Psoas muscle (tissue), 8 donors: ENCODE results near the gene S1PR4. TPM values are rescaled to one million over a fixed set of nuclear protein-coding genes. Genes with fewer than 3 reads are reported as not detected.
"Not testable (repeated sequence)": the region's sequence is repeated elsewhere in the genome, so short reads cannot be mapped to it uniquely, and the experiment has no call there.

ENCODE experiments used
- ATAC-seq, 4 donors: fragments of 200-7000 bp; cut with Tn5 transposase; one replicate each; pipeline ENCODE4 v1.9.1; 2020; ENCODE audit warnings: moderate library complexity in 3 of 4, mild to moderate bottlenecking in 2 of 4
- DNase-seq, 2 donors: peaks; one replicate each; pipeline ENCODE4 v3.0.0-alpha.2; 2020
- H3K27ac ChIP-seq: fragments of 200-600 bp; one replicate; pipeline ENCODE4 v1.8.0; 2022
- H3K27me3 ChIP-seq, 3 donors: fragments of 200-600 bp in 1 of 3; one replicate each; pipeline versions ENCODE4 v1.6.1 to v1.8.0; 2013 to 2022; ENCODE audit warnings: low read length in 2 of 3, mild to moderate bottlenecking in 2 of 3, moderate library complexity in 1 of 3; ENCODE audit not compliant: insufficient read depth in 3 of 3
- H3K36me3 ChIP-seq, 2 donors: fragments of 200-600 bp in 1 of 2; one replicate each; pipeline versions ENCODE4 v1.6.1 to v1.8.0; 2013 to 2022; ENCODE audit warnings: low read depth in 1 of 2, mild to moderate bottlenecking in 1 of 2, moderate library complexity in 1 of 2; ENCODE audit not compliant: insufficient read depth in 1 of 2
- H3K4me1 ChIP-seq: fragments of 200-600 bp; one replicate; pipeline ENCODE4 v1.8.0; 2022
- H3K4me3 ChIP-seq: fragments of 200-600 bp; one replicate; pipeline ENCODE4 v1.8.0; 2022; ENCODE audit warnings: mild to moderate bottlenecking
- H3K9me3 ChIP-seq: fragments of 200-600 bp; one replicate; pipeline ENCODE4 v1.8.0; 2022
- WGBS, 3 donors: extraction: QIAGEN DNeasy Blood & Tissue Kit; methylation state at CpG; one replicate each; pipeline versions ENCODE4 v1.1.6 to v1.1.7; 2013; 5-methylcytosine and 5-hydroxymethylcytosine counted together
- intact Hi-C, 2 donors: fragments of 100-400 bp; cut with DNase I; formaldehyde crosslinking; loops; one replicate each; pipeline versions ENCODE4 v1.11.0 to v1.14.2; 2022
- polyA plus RNA-seq, 3 donors: library from polyadenylated mRNA; stranded (reverse); fragments of 200-250 nt; gene quantifications; one replicate each; pipeline ENCODE4 v1.2.3, GENCODE V29; 2013
- total RNA-seq, 4 donors: library from RNA; stranded (reverse); fragmentation: NEBNext Ultra II Directional in 2 of 4; extraction: Animal tissue kit (Norgen Biotek cat#: 25700) in 2 of 4; gene quantifications; one replicate each; pipeline versions ENCODE4 v1.2.1 to v1.2.4, GENCODE V29; 2021 to 2023
- TF ChIP-seq, protein P1 (sequence below): fragments of 200-600 bp; IDR thresholded peaks from one replicate; pipeline ENCODE4 v1.8.0; 2022; ENCODE audit warnings: antibody characterized with exemption
- donor health status: healthy with polysubstance abuse.
- donor health status: DM: no; HTN: no; CAD: no; lungs with moderate emphysema.
- donor health status: Bipolar disorder and iron deficiency.
- donor health status: healthy.
- donor health status: DM: yes; HTN: yes; CAD: no.
- donor health status: DM: no; HTN: no; CAD: no.
- donor health status: DM: no; HTN: no; CAD: no.
- donor health status: DM: yes; HTN: yes; CAD: no.

S1PR4 gene
- total and polyA plus RNA-seq, 7 donors = 0.40 to 0.94 (median 0.75) TPM

DNA sequence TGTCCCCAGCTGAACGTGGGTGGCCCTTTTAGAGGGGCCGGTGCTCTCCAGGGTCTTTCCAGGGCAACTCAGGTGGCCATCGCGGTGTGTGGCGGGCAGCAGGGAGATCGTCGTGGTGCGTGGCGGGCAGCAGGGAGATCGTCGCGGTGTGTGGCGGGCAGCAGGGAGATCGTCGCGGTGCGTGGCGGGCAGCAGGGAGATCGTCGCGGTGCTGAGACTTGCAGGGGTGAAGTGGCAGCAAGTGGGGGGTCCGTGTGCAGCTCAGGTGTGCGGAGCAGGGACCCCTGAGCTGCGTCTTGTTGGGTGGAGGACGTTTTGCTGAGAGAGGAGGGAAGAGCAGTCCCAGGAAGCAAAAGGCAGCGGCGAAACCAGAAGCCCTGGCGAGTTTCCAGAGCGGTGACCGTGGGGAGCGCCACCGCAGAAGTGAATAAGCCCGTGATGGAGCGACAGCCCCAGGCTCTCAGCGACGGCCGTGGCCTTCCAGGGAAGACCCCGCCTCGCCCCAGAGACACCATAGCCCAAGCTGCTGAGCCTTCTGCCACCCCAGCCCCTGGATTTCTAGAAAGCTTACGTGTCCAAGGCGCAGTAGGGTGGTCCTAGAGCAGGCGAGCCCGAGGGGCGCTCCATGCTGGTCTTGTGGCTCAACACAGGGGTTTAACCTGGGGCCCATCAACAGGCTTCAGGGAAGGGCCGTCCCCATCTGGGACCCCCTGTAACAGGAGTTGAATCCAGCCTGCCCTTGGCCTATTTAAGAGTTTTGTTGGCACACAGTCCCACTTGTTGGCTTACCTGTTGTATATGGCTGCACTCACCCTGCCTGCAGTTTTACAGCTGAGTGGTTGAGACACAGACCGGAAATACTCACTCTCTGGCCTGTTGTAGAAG, 12.6 kb downstream of the S1PR4 start:
- ATAC-seq (no peak), DNase-seq (no peak)
- TF ChIP-seq, protein P1, sequence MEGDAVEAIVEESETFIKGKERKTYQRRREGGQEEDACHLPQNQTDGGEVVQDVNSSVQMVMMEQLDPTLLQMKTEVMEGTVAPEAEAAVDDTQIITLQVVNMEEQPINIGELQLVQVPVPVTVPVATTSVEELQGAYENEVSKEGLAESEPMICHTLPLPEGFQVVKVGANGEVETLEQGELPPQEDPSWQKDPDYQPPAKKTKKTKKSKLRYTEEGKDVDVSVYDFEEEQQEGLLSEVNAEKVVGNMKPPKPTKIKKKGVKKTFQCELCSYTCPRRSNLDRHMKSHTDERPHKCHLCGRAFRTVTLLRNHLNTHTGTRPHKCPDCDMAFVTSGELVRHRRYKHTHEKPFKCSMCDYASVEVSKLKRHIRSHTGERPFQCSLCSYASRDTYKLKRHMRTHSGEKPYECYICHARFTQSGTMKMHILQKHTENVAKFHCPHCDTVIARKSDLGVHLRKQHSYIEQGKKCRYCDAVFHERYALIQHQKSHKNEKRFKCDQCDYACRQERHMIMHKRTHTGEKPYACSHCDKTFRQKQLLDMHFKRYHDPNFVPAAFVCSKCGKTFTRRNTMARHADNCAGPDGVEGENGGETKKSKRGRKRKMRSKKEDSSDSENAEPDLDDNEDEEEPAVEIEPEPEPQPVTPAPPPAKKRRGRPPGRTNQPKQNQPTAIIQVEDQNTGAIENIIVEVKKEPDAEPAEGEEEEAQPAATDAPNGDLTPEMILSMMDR = no peak
- intact Hi-C loops = no loop called here
- H3K27me3 ChIP-seq = no peaks in the 10 kb centered on the region
- H3K36me3 ChIP-seq = peaks cover 0 to 11% of the 10 kb centered on the region in 2 donors
- WGBS, 3 donors = 88 to 92% (median 90%) methylated on average over 44 to 46 of the region's 46 CpGs
- no peaks in the 10 kb centered on the region for H3K9me3 ChIP-seq
- H3K4me3 ChIP-seq = no peak overlapping the region
- H3K27ac ChIP-seq = no peak overlapping the region
- H3K4me1 ChIP-seq = peaks cover 8% of the 10 kb centered on the region

DNA sequence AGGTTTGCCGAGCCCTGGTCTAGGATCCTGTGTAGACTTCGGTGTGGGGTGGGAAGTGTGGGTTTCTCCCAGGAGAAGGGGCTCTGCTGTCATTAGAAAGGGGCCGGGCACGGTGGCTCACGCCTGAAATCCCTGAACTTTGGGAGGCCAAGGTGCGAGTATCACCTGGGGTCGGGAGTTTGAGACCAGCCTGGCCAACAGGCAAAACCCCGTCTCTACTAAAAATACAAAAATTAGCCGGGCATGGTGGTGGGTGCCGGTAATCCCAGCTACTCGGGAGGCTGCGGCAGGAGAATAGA, 13.2 kb downstream of the S1PR4 start:
- H3K27ac ChIP-seq, intact Hi-C loops, H3K27me3 ChIP-seq, H3K4me3 ChIP-seq, H3K9me3 ChIP-seq, H3K4me1 ChIP-seq, ATAC-seq, DNase-seq: not testable (repeated sequence)
- H3K36me3 ChIP-seq = peaks cover 0 to 15% of the 10 kb centered on the region in 2 donors
- 92 to 93% (median 92%) methylated on average over 12 of the region's 12 CpGs for WGBS, 3 donors

DNA sequence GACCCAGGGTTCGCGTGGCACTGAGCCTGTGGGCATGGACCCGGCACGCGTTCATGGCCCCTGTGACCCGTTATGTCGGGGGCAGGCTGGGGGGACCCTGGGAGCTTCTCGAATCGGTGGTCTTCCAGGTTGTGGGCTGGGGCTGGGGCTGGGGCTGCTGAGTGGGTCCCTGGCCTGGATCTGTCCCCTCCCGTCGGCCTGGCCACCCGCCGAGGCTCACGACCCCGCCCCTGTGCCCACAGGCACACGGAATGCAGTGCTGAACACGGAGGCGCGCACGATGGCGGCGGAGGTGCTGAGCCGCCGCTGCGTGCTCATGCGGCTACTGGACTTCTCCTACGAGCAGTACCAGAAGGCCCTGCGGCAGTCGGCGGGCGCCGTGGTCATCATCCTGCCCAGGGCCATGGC, 13.7 kb downstream of the S1PR4 start:
- TF ChIP-seq, protein P1 = no peak
- no peaks in the 10 kb centered on the region for H3K9me3 ChIP-seq
- H3K27ac ChIP-seq = no peak overlapping the region
- intact Hi-C loops = no loop called here
- WGBS, 3 donors = 94 to 97% (median 95%) methylated on average over 18 to 32 of the region's 32 CpGs
- DNase-seq (no peak), ATAC-seq (no peak)
- no peaks in the 10 kb centered on the region for H3K27me3 ChIP-seq
- peaks cover 0 to 18% of the 10 kb centered on the region in 2 donors for H3K36me3 ChIP-seq
- H3K4me1 ChIP-seq = peaks cover under 1% of the 10 kb centered on the region
- H3K4me3 ChIP-seq = no peak overlapping the region

DNA sequence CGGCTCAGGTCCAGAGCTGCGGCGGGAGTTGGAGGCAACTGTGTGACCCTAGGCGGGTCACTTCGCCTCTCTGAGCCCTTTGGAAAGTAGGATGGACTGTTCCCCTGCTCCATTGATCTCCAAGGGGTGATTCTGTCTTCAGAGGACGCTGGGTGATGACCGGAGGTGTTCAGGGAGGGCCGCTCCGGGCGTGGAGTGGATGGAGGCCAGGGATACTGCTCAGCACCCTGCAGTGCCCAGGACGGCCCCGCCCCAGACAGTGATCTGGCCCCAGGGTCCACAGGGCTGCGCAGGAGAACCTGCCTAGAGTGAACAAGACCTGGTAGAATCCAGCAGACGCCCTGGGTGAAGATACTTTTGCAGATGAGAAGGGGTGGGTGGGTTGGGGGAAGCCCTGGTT, 14.1 kb downstream of the S1PR4 start:
- no peaks in the 10 kb centered on the region for H3K4me1 ChIP-seq
- DNase-seq = no peak
- TF ChIP-seq, protein P1 = no peak
- H3K36me3 ChIP-seq = peaks cover 0 to 18% of the 10 kb centered on the region in 2 donors
- no peak for ATAC-seq
- intact Hi-C loops = no loop called here
- no peaks in the 10 kb centered on the region for H3K27me3 ChIP-seq
- WGBS, 3 donors = 92 to 95% (median 92%) methylated on average over 13 to 14 of the region's 14 CpGs
- H3K9me3 ChIP-seq = no peaks in the 10 kb centered on the region
- H3K27ac ChIP-seq = no peak overlapping the region
- no peak overlapping the region for H3K4me3 ChIP-seq

DNA sequence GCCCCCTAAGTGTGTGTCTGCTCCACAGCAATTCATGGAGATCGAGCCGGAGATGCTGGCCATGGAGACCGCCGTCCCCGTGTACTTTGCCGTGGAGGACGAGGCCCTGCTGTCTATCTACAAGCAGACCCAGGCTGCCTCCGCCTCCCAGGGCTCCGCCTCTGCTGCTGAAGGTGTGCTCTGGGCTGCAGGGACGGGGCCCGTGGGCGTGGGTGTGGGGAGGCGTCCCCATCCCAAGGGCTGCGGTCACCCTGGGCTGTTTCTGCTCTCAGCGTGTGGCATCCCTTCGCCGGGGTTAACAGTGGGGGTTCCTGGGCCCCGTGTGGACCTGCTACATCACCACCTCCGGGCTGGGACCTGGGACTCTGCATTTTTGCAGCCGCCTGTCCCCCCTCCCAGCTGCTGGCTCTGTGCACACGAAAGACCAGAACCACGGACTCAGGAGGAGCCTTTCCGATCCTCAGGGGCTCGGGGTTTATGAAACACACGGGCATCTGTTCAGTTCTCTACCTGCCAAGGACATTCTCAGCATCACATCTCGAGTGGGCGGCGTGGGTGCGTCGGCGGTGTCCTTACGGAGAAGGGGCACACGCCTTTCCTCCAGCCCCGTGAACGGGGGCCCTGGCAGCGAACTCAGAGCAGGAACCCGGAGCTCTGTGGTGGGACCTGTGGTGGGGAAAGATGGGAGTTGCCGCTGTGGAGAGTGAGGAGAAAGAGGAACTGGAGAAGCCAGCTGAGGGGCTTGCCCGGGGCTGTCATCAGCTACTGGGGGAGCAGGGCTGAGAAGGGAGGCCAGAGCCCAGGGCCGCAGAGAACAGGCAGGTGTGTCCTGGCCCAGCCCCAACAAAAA, 14.9 kb downstream of the S1PR4 start:
- no peak overlapping the region for H3K27ac ChIP-seq
- ATAC-seq (no peak), DNase-seq (no peak)
- 88 to 92% (median 89%) methylated on average over 40 of the region's 40 CpGs for WGBS, 3 donors
- H3K4me1 ChIP-seq = no peaks in the 10 kb centered on the region
- H3K36me3 ChIP-seq = peaks cover 0 to 18% of the 10 kb centered on the region in 2 donors
- H3K4me3 ChIP-seq = no peak overlapping the region
- no peaks in the 10 kb centered on the region for H3K27me3 ChIP-seq
- no peaks in the 10 kb centered on the region for H3K9me3 ChIP-seq
- intact Hi-C loops = no loop called here
- TF ChIP-seq, protein P1 = no peak
